EH (cell line): ENCODE data around the gene YARS1.

ENCODE experiments used
- DNase-seq: peaks from one replicate; pipeline ENCODE4 v3.0.0-alpha.2; 2015; ENCODE audit warnings: low read depth

YARS1 gene

GRCh38 chr1:32763221-32763620, 53.9 kb downstream of the YARS1 start:
- DNase-seq = no peak

DNA sequence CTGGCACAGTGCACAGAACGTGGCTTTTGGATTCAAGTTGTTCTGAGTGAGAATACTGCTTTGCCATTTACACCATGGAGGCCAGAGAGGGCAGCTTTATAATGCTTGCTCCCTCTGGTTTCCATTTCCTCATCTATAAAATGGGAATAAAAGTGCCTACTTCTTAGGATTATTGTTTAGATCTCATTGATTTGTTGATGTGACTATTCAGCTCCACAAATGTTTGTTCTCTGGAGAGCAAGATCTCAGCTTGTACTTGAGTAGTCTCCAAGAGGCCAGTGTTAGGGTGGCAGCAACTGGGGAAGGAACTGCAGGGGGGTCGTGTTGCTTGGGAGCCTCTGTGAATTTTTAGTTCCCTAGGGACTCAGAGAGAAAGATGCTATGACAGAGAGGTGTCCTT, 55.2 kb downstream of the YARS1 start:
- DNase-seq = no peak

GRCh38 chr1:32761253-32761877, 55.8 kb downstream of the YARS1 start:
- DNase-seq = peak; percentile 75

- no peak for DNase-seq
Measured at GRCh38 chr1:32759997-32760623, 57.0 kb downstream of the YARS1 start.

- DNase-seq = no peak
Measured at GRCh38 chr1:32759521-32759981, 57.6 kb downstream of the YARS1 start.

DNA sequence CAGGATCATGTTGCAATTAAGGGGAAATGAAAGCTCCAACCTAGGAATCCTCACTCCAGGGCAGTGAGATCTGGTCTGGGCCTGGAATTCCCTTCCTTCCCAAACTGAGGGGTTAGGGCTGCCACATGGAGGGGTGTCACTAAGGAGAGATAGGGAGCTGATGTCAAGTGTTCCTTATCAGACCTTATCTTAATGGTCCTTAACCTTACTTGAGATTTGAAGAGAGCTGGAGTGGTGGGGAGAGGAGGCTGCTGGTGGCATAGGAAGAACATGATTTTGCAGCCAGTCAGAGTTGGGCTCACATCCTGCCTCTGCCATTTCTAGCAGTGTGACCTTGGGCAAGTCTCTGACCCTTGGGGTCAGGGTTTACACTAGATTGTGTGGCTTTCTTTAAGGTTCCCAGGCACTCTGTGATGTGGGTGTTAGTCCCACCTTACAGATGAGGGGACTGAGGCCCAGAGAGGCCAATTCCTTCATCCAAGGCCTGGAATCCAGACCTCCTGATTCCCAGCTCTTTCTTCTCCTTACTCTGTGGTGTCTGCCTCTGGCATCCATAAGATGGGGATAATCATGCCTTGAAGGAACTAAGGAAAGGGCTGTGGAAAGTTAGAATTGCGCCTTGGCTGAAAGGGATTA, 58.2 kb downstream of the YARS1 start:
- no peak for DNase-seq

- DNase-seq = no peak
Measured at GRCh38 chr1:32758177-32758794, 58.9 kb downstream of the YARS1 start.

GRCh38 chr1:32757213-32757895, 59.8 kb downstream of the YARS1 start:
- no peak for DNase-seq

DNA sequence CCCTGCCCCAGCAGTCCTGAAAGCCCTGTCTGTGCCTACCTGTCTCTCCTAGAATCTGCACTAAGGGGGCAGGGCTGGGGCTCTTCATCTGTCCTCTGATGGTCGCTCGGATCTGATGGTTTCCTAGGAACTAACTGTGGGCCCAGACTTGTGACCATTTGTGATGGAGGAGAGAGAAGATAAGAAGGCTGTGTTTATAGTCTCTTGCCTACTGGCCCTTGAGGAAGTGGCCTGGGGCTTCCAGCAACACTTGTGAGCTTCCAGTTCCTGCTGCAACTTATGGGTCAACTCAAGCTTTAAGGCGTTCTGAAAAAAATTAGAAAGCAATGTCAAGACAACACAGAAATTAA, 61.4 kb downstream of the YARS1 start:
- DNase-seq = no peak

DNA sequence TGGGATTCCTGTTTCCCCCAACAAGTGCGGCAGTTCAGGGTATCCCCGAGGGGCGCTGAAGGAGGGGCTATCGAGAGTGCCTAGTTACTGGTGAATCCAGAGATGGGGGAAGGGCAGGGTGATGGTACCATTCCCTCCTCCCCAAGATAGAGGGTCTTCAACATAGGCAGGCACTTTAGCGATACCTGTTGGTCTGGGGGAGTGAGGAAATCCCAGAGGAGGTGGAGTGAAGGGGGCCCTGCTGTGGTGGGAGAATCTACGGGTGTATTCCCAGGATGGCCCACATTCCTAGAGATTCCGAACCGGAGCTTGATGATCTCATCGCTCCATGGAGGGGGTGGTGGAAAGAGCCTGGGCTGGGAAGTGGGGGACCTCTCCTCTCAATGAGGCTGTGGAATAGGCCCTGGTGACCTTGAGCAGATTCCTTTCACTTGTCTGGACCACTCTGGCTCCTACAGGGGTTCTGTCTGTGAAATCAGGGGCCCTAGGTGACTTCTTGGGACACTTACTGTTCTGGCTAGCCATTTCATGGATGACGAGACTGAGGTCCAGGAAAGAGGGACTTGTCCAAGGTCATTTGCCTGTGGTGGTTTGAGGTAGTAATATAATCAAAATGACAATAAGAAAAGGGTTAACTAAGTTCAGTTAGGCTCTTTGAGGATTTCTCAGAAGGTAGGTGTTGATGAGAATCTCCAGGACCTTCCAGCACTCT, 61.9 kb downstream of the YARS1 start:
- no peak for DNase-seq

DNA sequence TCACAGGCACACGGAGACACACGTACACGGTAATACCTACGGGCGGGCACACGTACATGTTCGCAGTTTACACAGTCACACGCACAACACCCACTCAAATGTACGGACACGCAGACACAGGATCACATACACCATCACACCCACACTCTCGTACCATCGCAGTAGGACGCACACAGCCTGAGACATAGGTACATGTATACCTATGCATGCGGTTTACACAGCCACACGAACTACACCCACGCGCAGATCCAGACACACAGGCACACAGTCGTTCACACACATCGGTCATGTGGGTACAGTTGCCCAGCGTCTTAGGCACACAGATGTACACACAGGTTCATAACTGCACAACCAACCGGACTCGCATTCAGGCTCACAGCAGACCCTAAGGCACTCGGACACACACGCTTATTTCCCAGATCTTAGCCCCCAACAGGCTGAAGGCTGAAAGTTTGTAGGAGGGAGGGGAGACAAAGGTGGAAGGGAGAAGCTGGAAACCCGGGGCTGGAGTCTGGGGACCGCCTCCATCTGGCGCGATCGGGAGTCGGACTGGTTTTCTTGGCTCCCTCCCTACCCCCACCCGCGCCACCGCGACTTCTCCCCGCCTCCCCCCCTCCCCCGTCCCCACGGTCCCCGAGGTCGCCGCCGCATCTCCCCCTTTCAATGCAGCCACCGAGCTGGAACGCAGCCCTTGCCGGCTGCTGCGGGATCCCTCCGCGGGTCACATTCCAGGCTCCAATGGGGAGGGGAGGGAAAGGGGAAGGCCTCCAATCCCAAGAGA, 62.7 kb downstream of the YARS1 start:
- DNase-seq = no peak

DNA sequence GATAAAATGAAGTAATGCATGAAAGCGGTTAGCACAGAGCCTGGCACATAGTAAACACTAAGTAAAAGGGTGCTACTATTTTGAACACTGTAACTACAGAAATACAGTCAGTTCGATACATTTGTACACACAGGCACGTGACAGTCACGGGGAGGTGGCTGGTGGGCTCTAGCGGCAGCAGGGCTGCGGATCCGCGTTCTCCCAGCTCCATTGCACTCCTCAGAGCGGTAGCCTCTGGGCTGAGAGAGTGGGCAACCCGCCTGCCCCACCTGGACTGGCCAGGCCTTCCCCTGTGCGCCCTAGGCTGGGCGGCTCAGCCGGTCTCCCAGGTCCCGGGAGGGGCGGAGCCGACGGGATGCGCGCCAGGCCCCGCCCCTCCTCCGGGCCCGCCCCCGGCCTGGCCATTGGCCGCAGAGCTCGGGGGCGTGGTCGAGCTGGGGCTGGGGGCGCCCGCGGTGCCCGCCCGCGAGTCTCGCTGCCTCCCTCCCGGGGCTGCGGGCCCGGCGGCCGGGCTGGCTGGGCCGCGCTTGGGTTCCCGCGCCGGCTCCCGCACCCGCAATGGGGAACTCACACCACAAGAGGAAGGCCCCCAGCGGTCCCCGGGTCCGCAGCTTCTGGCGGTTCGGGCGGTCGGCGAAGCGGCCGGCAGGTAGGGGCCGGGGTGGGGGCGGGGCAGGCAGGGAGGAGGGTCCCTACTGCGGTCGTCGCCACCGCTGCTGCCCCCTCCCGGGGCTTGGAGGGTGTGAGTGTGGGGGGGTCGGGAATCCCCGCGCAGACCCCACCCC, 63.4 kb downstream of the YARS1 start:
- DNase-seq = peak; percentile 70

DNA sequence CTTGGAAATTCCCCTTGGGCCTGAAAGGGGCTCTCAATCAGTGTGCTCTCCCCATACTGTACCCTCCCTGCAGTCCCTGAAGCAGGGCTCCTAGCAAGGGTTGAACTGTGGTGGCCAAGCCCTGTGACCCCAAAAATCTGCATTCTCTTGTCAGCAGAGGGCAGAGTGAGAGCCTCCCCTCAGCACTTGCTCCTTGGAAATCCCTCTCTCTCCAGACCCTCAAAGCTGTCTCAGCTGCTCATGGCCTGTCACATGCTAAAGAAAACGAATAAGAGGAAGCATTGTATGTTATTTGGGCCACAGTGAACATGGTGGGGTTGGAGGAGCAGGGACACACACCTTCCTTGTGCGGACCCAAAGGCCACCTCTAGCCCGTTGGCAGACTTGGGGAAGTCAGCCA, 67.4 kb downstream of the YARS1 start:
- DNase-seq = no peak

GRCh38 chr1:32749332-32749731, 67.8 kb downstream of the YARS1 start:
- no peak for DNase-seq

DNA sequence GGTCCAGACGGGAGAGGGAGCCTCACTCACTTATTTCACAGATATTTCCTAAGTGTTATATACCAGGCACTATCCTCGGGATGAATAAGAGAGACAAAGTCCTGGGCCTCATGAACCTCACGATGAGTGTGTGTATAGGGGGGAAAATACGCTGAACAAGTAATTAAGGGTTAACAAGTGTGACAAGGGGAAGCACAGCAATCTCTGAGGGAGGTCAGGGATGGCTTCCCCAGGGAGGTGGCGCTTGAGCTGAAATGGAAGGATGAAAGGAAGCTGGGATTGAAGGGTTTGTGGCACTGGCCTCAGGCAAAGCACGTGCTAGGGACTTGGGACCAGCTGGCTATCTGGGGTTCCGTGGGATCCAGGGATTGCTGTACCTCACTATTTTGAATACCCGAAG, 68.2 kb downstream of the YARS1 start:
- DNase-seq = no peak

DNA sequence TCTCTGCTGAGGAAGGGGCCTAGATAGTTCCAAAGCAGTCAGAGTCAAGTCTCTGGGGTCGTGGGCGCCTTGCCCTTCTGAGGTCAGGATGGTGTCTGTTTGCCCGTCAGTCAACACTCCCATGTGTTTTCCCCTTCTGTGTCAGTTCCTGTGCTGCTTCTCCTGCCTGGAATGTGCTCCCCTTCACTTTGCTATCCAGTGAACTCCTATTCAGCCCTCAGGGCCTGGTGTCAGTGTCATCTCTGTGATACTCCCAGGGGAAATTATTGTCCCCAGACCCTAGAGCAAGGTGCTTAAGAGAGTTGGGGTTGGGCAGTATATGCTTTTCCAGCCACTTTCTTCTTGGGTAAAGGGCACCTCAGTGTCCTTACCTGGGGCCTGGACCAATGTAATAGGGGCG, 68.8 kb downstream of the YARS1 start:
- no peak for DNase-seq

- DNase-seq = no peak
Measured at GRCh38 chr1:32746130-32746529, 71.0 kb downstream of the YARS1 start.

GRCh38 chr1:32744071-32744425, 73.1 kb downstream of the YARS1 start:
- no peak for DNase-seq

DNA sequence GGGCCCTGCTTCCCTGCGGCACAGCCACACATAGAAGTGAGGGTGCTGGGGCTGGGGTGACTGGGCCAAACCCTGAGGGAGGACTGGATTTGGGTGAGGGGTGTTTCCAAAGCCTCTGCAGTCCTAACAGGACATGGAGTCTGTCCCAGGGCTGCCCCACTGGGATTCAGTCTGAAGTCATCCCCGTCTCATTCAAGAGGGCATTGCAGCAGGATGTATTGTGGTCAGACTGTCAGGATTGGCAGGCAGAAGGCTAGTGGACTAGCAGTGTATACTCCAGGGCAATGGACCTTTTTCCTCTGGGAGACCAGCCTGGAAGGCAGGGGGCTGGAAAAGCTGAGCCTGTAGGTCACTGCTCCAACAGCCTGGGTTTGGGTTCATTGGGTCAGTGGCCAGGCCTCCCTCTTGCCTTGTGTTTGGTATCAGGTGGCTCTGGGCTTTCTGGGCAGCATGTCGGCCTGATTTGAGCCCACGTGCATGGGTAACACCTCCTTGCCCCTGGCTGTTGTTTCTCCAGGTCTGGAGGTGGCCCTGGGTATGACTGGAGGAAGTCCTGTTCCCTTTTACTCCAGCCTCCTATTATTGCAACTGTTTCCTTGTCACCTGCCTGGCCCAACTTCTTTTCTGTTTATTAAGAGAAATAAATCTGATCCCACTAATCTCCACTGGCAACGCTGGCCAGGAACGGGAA, 73.6 kb downstream of the YARS1 start:
- peak; percentile 36 for DNase-seq

DNA sequence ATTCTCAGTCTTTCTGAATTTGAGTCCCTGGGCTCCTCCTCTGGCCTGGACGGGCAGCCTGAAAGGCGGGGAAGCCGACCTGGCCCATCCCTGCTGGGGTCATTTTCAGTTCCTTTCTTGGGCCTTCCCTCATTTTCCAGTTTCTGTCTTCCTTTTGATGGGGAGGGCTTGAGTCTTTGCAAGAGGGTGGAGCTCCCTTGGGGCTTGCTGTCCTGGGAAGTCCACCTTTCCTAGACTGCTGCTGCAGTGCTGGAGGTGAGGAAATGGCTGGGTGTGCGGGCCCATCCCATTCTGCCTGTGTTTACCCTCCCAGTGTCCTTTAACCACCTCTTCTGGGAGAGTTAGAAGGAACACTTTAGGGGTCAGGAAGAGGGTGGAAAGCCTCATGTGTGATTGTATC, 74.2 kb downstream of the YARS1 start:
- no peak for DNase-seq
